Stimulated activated CD4-positive, alpha-beta T cell treated with anti-CD3 and anti-CD28 coated beads, Interleukin-1b, Interleukin-23, amount 100 ng/mL, for 24 hours (primary cell): ENCODE measurements around the gene KAZN.

Source experiments
- DNase-seq, 4 experiments: peaks; one replicate each; pipeline ENCODE4 v3.0.0-alpha.2; 2020; ENCODE audit warnings: low read depth in 4 of 4, low spot score in 1 of 4

Gene KAZN

DNA sequence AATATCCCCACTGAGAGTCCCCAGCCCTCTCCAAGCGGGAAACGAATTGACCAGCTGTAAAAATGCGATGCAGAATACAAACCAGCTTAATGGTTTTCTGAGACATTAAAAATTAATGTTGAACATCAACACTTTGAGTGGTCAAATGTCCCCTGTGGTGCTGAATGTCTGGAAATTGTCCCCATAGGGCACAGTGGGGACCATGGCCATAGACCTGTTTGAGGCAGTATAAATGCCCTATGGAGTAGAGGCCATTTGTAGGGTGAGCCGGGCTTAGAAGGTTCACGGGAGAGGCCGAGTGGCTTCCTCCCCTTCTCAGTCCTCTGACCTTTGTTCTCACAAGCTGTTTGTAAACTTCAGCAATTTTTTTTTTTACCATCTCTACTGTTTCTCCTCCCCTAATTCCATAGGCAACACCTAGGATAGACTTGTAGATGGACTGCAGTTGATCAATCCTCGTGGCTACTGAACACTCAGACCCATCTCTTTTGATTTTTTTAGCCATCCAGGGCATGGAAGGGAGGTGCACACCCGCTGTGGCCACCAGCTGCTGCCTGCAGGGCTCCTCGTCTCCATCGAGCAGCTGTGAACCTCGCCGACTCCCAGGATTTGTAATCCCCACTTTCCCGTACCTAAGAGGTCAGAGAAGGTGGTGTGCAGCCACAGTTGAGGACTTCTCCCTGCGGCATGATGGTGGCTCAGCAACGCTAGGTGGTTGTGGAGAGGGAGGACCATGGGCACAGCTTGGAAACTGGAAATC lies 41.0 kb downstream of the KAZN start:
- no peak for DNase-seq

DNA sequence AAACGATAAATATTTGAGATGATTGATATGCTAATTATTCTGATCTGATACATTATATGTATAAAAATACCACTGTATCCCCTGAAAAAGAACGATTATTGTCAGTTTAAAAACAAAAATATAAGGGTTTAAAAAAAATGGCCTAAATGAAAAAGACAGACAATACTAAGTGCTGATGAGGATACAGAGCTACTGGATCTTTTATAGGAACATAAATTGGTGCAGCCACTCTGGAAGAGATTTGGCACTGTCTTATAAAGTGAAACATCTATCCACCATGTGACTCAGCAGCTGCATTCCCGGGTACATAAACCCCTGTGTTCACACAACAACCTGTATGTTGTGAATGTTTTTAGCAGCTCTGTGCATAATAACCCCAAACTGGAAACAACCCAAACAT lies 44.2 kb downstream of the KAZN start:
- DNase-seq, result no peak

DNA sequence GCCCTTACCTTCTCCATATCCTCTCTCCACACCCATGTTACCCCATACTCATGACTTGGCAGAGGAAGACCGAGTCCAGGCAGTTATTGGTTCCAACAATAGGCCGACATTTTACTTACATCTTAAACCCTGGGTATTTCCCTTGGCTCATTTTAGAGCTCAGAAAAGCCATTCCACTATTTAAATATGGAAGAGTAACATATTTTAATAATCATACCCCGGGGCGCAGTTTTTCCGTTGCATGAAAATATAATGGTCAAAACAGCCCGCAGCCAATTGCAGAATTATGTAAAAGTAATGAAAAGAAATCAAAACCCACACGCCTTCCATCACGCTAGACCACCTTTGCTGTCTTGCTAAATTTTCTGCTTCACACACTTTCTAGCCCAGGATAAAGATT lies 48.5 kb downstream of the KAZN start:
- DNase-seq, result no peak

DNA sequence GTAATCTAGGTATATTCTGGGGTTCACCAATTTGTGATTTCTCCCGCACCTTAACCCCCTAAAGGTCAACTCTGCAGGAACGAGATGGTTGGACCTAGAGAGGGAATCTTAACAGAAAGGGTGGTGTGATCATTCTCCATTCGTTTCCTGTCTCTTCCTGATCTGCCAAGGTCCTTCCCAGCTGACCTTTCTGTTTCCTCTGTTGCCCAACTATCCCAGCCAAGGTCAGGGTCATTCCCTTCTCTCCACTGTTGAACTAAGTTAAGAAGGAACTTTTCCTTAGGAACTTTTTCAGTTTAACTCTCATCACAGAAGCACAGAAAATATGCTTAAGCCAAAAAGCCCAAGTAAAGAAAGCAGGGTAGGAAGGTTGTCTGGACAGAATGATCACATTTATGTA lies 49.3 kb downstream of the KAZN start:
- no peak for DNase-seq

DNA sequence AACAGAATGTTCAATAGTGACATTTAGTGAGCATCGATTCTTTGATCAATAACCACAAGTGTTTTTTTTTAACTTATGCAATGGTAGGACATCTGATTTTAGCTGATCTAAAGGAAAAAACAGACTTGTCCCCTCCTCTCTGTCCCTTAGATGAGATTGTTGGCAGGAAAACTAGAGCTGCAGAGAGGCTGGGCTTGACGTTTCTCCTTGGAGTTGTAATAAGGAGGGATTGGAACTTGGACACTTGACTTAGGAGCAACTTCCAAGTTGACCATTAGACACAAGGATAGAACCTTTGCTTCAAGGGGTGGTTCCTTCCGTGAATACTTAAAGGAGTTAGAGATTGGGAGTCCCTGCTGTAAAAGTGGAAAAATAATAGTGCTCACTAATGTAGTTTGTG lies 49.9 kb downstream of the KAZN start:
- DNase-seq, result no peak

DNA sequence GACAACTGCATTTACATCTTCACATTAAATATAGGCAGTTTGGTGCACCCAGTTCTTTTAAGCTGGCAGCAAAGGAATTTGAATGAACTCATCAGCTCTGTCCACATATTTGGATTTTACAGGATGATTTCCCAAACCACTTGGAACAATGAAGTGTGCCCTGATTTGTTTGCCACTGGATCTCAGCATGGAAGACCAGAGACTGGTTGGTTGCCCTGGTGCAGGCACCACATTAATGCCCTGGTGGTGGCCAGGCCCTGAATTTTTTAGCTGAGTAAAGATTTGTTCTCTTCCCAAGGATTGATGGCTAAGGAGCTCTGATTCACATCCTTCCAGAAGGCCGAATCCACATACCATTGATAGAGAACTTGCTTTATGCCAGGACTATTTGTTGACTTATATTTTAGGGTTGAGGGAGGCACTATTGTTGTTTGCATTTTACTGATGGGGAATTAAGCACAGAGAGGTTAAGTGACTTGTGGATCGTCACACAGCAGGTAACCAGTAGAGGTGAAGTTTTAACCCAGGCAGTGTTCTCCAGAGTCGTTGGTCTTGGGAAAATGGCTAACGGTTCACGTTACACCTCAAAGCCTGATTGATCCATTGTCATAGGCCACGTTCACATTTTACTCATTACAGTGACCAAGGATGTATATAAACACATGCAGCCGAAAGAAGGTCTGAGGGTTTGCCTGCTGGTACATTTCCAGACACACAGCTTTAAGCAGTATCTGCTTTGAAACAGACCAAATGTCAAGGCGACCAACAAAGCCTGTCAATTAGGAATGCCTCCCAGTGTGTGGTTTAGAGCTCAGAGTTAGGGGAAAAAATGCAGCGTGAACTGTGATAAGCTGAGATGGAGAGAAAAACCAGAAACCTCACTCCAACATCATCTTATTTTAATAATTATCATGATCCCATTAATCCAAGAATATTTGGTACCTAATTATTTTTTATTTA lies 50.7 kb downstream of the KAZN start:
- DNase-seq, result no peak

DNA sequence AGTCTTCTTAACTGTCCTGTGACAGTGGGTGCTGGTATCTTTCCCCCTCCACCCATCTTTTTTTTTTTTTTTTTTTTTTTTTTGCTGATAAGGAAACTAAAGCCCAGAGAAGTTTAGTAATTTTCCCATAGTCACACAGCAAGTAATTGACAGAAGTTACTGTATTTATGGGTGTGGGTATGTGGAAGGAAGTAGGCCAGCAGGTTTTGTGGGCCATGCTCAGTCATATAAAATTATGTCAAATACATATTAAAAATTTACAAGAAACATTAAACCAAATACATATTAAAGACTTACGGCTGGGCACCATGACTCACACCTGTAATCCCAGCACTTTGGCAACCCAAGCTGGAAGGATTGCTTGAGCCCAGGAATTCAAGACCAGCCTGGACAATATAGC lies 51.5 kb downstream of the KAZN start:
- DNase-seq, result no peak

DNA sequence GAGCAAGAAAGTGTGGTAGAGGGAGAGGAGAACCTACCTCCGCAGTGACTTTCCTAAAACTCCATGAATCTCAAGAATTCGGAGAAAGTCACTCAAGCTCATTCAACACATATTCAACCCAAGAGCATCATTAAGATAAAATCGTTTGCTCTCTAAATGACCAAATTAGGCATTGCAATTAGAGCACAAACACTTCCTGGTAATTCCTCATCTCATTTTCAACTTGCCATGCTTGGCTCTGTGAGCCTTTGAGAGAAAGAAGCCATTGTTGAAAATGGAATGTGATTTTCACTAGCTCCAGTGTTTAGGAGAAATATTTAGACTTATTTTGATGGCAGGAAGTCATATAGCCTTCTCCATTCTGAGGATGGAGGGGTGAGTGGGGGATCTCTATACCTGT lies 52.5 kb downstream of the KAZN start:
- no peak for DNase-seq

DNA sequence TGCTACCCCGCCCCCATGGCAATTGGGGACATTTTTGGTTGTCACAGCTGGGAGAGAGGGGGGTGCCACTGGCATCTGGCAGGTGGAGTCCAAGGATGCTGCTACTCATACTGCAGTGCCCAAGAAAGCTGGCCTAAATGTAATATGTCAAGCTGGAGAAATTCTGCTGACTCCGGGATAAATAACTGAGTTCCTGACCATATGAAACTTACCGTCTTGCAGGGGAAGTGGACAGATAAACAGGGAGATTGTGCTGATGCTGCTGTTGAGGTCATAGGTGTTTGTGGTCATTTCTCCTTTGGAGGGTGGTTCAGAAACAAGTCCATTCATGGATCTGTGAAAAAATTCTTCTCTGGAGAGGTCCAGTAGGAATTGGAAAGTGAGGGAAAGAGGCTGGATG lies 54.4 kb downstream of the KAZN start:
- DNase-seq, result no peak

DNA sequence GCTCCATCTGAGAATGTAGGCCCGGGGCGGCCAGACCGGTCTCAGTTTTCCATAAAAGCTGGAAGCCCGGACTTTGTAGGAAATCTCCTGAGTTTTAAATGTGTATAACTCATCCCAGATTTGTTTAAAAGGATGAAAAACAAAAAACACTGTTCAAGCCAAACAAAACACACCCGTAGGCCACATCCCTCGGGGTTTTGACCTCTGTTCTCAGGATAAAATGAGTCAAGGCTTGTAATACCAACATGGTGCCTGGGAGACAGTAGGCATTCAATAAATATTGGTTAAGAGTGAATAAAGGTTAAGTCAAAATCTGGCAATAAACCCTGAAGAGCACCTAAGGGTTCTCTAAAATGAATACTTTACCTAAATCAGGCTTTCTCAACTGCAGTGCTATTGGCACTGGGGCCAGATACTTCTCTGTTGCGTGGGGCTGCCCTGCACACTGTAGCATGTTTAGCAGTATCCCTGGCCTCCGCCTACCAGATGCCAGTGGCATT lies 55.0 kb downstream of the KAZN start:
- DNase-seq, result no peak

DNA sequence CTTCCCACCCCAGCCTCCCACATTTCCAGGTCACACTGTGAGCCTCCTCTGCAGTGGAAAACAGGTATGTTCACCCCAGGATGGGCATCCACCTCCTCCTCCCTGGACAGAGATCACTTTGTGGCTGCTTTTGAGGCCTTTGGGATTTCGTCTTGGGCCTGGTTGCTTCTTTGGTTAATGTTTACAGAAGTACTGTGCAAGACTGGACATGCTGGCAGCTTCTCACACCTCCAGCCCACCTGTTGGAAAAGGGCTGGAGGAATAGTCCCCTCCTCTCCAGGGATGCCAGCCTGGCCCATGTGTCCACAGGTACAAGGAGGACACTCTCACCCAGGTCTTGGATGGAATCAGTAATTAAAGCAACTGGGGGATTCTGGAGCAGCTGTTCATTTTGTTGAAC lies 56.1 kb downstream of the KAZN start:
- no peak for DNase-seq

DNA sequence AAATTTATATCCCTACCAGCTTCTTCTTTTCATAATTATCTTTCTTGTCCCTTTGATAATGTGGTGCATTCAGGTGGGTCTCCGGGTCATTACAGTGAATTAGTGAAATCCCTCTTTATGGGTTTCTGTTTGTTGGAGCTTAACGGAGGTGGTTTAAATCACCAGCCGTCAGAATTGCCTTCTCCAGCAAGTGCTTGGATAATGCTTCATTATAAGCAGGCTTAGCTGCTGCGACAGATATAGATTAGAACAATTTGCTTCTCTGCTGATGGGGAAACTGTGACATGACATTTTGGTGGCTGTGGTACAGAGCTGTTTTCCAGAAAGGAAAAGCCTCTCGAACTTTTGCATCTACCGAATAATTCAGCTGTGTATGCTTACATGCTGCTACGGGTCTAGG lies 56.9 kb downstream of the KAZN start:
- DNase-seq, result no peak

DNA sequence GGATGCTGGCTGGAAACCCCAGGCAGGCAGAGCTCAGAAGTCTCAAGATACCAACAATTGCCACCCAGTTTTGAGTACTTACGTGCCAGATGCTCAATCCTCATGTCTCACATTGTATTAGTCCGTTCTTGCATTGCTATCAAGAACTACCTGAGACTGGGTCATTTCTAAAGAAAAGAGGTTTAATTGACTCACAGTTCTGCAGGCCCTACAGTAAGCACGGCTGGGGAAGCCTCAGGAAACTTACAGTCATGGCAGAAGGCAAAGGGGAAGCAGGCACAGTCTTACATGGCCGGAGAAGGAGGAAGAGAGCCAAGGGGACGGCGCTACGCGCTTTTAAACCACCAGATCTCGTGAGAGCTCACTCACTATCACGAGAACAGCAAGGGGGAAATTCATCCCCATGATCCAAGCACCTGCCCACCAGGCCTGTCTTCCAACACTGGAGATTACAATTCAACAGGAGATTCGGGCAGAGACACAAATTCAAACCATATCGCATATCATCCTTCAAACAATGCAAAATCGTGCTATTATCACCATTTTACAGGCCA lies 58.0 kb downstream of the KAZN start:
- no peak for DNase-seq

DNA sequence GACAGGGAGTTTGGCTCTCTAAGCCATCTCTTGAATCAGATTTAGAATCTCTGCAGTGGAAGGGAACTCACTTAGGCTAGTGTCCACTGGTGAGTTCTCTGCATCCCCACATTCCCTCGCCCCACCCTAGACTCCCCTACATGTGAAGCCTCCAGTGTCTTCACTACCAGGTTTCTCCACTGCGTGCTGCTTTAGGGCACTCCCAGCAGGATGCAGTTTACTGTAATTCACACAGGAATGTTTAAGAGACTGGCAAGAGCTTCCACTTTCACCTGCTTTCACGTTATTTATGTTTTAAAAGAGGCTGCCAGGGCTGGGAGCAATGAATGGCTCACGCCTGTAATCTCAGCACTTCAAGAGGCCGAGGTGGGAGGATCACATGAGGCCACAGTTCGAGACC lies 60.2 kb downstream of the KAZN start:
- DNase-seq, result no peak

DNA sequence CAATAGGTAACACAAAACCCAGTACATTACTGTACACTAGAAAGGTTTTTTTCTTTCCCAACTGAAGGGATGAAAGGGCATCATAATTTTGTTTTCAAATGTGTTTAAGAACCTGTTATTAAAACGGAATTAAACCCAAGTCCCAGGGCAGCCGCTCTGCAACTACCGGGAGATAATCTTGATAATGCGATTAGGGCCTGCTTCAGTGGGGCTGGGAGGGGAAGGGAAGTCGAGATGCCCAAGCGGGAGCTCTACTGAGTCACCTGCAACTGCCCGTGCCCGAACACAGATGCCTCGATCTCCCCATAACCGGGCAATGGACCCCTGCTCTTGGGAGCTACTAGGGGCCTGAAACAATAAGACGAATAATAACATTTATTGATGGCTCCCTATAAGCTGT lies 61.4 kb downstream of the KAZN start:
- DNase-seq, result no peak

DNA sequence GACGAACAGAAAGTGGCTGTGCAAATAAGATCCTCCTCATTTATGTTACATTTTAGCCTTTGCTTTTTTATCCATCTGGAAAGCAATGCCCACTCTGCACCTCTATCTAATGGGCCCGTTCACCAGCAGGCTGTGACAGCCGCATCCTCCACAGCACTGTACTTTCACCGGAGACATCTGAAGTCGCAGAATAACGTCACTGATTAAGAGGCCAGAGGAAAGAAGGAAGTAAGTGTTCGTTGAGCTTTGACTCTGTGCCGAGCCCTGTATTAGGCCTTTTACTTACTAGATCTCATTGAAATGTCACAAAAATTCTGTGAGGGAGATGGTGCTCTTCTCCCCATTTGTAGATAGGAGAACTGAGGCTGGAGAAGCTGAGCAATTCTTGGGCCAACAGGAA lies 62.3 kb downstream of the KAZN start:
- DNase-seq, result no peak

DNA sequence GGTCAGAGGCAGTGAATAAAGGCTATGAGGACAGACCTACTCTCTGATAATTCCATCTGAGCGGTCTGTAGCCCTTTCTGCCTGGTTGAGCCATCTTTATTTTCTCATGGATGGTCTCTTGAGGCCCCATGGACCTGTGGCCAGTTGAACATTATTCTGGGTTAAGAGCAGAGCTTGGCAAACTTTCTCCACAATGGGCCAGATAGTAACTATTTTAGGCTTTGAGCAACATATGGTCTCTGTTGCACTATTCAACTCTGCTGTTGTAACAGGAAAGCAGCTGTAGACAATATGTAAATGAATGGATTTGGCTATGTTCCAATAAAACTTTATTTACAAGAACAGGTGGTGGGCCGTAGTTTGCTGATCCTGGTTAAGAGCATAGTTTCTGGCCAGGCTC lies 62.7 kb downstream of the KAZN start:
- DNase-seq, result no peak

DNA sequence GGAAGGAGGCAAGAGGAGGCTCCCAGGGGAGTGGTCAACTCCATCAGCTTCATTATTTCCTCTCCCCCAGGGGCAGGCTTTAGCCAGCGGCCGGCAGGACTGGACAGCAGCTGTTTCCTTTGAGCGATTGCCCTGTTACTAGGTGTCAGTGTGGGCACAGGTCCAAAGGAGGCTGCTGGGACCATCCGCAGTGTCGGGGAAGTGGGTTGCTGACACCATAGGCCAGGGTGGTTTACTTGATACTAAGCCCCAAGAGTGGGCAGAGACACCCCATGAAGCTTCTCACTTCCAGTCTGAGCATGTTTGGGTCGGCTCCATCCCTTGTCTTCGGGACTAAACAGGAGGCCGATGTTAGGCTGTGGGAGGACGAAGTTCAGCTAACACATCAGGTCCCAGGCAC lies 63.6 kb downstream of the KAZN start:
- DNase-seq, result no peak

DNA sequence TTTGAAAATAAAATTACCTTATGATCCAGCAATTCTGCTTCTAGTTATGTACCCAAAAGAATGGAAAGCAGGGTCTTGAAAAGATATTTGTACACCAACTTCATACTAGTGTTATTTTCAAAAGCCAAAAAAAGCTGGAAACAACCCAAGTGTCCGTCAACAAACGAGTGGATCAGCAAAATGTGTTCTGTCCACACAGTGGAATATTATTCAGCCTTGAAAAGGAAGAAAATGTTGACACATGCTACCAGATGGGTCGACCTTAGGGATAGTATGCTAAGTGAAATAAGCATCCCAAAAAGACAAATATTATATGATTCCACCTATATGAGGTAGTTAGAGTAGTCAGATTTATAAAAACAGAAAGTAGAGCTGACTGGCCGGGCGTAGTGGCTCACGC lies 65.3 kb downstream of the KAZN start:
- no peak for DNase-seq

DNA sequence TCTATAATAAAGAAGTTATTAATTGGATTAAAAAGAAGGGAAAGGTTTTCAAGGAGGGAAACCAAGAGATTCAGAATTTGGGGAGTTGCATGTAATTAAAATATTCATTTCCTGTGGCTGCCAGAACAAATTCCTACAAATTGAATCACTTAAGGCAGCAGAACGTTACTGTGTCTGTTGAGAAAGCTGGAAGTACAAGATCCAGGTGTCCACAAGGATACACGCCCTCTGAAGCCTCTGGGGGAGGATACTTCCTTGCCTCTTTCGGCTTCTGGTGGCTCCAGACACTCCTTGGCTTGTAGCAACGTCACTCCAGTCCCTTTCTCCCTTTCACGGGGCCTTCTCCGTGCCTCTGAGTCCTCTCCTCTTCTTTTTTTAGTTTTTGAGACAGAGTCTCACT lies 67.9 kb downstream of the KAZN start:
- no peak for DNase-seq

DNA sequence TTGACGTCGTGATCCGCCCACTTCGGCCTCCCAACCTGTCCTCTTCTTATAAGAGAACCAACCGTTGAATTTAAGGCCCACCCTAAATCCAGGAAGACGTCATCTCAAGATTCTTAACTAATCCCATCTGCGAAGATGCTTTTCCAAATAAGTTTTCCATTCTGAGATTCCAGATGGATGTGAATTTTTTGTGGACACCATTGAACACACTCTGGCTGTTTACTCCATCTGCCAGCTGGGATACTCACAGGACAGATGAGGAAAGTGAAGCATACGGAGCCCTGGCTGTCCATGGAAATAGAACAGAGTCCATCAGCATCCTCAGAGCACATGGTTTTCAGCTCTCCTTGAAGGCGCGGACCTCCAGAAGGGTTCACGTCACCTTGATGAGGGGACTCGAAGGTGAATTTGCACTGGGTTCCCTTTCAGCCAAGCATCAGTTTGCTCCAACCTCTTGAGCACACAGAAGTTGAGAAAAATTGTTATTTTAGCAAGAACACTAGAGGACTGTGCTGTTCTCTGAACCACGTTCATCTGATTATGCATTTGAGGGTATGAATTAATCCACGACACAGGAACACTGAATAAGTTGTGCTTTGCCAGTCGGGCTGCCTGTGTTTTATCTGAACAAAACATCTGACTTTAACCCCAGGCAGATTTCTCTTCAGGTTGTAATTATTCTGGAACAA lies 68.6 kb downstream of the KAZN start:
- no peak for DNase-seq

DNA sequence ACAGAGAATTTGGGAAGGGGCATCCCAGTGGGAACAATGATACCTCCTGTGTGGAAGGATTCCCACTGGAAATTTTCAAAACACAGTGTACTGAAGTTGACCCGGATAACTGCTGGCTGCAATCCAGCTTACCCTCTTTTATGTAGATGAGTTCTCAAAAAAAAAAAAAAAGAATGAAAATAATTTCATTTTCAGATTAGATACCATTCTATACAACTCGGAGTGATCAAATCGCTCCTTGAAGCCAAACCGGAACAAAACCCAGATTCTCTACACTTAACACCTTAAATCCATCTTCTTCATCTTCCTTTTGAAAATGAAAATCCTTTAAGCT lies 69.1 kb downstream of the KAZN start:
- no peak for DNase-seq
